KBM-7 (cell line): ENCODE results near the gene SERPINA5.

Experiments
- DNase-seq: peaks from one replicate; pipeline ENCODE4 v3.0.0-alpha.2; 2015
- in situ Hi-C: fragments of 300-500 bp; cut with MboI; formaldehyde crosslinking; loops from 2 replicates; pipeline ENCODE4 v1.14.3; 2020; ENCODE audit warnings: low sequenced_read_pairs, low pct_unique_long_range_greater_than_20kb, mixed read lengths

SERPINA5 gene, protein sequence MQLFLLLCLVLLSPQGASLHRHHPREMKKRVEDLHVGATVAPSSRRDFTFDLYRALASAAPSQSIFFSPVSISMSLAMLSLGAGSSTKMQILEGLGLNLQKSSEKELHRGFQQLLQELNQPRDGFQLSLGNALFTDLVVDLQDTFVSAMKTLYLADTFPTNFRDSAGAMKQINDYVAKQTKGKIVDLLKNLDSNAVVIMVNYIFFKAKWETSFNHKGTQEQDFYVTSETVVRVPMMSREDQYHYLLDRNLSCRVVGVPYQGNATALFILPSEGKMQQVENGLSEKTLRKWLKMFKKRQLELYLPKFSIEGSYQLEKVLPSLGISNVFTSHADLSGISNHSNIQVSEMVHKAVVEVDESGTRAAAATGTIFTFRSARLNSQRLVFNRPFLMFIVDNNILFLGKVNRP

DNA sequence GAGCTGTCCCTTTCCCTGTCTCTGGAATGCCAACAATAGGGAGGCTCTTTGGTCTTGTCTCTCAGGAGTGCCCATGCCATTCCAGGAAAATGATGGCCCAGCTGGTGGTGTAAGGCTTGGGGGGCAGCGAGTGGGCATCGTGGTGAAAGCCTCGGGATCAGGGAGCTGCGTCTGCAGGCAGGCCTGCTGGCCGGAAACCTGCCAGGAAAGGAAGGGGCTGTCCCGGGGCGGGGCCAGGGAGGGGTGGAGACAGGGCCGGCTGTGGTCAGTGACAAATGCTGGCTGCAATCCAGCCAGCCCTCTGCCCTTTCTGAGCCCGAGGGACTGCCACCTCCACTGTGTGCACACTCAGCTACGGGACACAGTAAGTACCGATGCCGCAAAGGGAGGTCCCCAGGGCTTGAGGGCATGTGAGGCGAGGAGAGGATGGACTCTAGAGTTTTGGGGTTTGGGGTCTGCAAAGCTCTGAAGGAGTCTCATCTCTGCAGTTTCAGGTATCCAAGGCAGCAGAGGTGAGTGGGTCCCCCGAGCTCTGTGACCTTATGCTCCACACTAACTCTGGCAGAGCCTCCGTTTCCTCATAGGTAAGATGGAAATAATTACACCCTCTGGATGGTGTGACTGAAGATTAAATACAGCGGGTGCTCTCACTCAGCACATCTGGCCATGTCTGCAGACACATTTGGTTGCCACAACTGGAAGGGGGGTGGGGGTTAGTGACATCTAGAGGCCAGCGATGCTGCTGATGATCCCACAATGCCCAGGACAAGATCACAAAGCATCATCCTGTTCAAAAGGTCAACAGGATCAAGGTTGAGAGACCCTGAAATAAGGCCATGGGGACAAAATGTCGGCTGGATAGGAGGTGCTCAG lies at the start of gene SERPINA5:
Gene SERPINA5, plus strand, starts transcription at position 300 of the 873 bp plus-strand sequence. CDS start 5,937 bp downstream, outside the sequence.
- no peak for DNase-seq
- in situ Hi-C loops = no loop called here

DNA sequence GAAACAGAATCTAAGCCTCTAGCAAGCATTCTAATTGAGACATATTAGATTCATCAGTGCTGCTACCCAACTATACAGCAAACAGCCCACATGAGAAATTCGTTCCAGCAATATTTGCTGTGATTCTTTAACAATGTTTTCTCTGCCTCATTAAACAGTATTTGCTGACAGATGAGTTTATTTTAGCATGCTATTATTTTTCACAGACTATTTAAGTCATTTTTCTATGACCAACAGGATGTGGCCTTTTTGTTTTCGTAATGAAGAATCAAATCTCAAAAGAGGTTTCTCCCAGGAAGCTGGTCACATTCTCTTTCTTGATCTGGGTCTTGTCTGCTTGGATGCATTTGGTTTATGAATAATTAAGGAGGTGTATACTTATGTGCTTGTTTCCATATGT lies 48.8 kb upstream of the SERPINA5 start:
- no peak for DNase-seq
- in situ Hi-C loops = no loop called here

DNA sequence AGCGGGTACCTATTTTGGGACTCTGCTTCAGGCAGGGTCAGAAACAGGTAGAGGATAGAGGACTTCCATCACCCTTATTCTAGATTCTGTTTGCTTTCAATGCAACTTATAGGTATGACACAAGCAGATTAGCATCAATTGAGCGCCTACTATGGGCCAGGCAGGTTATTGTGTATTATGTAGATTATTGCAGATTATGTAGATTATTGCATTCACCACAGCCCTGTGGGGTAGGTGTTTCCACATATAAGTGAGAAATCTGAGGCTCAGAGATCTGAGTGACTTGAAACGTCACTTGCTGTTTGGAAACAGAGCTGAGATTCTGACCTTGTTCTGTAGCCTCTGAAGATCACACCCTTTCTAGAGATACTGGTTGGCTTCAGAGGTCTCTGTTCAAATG lies 45.7 kb upstream of the SERPINA5 start:
- no peak for DNase-seq
- in situ Hi-C loops = no loop called here

DNA sequence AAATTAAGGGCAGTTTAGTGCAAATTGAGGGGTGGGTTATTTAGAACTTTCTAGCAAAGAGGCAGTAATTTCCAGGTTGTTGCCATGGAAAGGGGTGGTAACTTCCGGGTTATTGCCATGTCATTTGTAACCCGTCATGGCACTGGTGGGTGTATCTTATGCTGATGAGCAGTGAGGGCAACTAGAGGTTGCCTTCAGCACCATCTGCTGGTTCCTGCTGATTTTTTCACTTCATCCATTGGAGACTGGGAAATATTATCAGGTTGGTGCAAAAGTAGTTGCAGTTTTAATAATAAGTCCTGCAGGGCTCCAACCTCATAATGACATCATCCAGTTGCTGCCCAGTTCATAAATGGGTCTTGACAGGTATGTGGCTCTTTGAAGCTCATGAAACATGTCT lies 44.4 kb upstream of the SERPINA5 start:
- DNase-seq = peak; percentile 13
- in situ Hi-C loops = no loop called here

DNA sequence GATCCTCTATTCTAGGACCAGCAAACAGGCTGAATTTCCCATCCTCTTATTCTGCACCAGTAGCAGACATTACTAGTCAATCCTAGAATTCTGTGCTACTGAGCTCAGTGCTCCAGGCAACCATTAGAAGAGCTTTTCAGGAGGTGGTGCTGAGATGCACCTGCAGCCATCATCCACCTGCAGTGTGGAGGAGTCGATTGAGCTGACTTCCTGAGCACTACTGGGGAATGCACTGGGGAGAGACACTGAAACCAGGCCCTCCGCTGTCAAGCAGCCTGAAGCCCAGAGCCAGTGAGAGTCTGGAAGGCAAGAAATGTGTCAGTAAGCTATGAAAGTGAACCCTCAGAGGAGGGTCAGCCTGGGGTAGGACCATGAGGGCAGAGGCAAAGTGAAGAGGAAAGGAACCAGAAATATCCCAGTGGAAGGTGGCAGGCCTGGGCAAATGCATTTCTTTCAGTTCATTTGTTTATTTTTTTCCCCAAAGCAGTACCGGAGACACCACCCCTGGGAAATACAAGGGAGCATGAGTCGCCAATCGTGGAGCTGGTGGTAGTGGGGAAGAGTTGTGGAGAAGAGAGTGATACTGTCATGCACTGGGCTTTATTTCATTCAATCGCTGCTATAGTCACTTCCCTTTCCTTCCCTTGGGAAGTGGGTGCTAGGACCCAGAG lies 43.0 kb upstream of the SERPINA5 start:
- DNase-seq = no peak
- in situ Hi-C loops = no loop called here

DNA sequence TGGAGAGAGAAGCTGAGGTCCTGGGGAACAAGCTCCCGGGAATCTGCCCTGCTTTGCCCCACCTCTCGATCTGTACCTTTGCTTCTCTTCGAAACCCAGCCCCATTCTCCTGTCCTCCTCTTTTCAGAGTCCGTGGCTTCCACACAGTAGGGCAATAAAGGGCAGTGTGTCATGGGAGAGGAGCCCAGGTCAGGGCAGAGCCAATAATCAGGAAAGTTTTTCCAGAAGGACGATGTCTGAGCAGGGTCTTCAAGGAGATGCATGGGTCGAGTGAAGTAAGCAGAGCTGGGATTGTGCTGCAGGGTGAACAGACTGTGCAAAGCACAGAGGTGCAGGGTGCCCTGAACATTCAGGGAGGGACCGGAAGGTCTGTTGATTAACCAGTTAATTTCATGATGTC lies 42.0 kb upstream of the SERPINA5 start:
- DNase-seq = no peak
- in situ Hi-C loops = no loop called here

DNA sequence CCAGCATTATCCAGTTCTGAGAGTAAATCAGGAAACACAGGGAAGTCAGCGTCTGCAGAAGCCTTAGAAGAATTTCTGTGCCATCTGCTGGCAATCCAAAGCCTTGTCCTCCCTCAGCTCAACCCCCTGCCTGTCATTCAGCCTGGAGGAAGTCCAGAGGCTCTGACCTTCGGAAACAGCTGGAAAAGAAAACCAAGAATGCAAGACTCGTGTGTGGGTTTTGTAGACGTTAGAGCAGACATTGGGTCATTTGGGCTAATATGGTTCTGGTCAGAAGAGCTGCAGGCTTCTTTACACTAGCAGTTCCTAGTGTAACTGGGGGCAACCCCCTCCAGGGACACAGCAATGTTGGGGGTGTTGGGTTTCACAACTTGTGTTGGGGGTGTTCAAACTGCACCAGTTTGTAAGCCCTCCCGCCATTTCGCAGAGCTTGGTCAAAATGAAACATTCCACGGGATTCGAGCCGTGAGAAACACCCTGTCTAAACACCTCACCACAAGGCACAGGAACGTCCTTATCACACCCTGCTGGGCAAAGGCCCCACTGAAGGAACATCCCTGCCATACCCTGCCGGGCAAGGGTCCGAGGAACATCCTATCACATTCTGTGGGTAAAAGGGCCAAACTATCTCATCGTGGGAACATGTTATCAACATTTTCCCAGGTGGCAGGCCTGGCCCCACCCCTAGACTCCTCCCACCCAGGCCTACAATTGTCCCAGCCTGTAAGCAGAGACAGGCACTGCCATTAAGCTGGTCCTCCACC lies 41.0 kb upstream of the SERPINA5 start:
- no peak for DNase-seq

DNA sequence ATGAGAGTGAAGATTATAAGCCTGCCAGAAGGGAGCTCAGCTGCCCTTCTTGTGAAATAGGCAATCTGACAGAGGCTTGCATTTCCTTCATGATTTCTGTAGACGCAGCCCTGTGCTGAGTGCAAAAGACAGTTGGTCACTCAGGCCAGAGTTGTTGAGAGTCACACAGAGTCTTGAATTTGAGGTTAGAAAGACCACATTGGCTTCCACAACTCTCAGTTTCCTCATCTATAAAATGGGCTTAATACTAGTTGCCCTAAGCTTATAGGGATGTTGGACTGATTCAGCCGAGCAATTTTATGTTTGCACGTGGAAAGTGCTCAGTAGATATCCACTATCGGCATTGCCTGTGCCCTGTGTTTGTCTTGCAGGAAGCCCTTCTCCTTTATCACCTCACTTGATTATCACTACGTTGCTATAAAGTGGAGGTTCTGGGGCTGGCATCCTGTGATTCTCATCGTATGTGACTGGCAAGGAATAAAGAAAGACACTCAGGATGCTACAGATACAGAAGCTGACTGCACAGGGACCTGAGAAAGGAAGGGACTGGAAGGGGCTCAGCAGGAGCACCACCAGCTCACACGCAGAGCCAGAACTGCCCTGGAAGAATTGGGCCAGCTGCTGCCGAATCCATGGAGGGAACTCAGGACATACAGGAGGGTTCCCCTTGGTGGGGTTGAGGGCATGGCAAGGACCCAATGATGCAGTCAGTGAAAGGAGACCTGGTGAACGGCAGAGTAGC lies 39.8 kb upstream of the SERPINA5 start:
- in situ Hi-C loops = no loop called here
- DNase-seq = no peak

More for the DNA sequence above, 41.0 kb upstream of the SERPINA5 start:
- in situ Hi-C loops = no loop called here

DNA sequence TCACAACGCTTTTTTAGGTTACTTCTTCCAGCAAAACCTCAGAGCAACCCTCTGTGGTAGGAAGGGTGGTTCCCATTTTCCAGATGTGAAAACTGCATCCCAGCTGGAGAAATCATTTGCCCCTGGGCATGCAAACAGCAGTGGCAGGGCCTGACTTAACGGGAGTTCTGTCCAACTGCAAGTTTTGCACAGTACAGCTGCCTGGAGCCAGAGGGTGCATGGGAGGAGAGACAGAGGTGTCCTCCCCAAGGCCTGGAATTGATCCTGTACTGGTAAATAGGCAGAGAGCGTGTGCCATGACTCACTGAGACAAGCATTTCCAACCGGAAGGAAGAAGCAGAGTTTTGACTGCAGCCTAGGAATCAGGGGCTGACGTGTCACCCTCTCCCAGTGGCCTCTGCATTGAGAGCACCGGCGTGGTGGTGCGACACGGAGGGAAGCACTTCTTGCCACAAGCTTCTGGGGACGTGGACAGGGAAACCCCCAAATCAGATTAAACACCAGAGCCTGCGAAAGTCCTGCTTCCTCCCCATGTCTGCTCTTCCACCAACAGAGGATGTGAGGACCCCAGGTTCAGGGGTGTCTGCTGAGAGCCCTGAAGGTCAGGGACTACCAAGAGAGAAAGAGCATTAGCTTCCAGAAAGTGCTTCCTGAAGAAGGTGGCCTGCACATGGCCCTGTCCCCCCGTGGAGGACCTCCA lies 39.0 kb upstream of the SERPINA5 start:
- in situ Hi-C loops = no loop called here
- no peak for DNase-seq

DNA sequence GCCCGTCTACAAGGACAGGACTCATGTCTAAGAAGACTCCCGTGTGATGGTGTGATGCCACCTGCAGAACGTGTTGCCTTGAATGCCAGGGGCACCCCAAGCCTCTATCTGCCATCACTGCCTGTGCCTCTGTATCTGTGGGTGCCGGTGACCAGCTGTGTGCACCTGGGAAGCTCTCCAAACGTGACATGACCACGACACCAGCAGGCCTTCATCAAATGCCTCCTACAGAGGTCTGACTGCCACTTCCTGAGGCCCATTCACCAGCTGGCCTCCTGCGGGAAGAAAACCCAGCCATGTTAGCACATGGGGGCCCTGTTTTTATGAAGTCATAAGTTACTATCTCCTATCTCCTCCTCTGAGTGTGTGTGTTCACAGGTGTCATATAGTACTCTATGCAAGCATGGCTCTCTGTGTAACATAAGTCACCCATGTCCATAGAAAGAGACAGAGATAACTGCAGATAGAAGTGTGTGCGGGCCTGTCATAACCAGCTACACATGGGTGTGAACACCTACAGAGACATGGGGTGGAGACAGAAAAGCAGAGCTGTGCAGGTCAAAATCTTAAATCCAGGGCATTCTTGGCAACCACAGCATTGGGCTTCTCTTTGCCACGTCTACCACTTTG lies 38.3 kb upstream of the SERPINA5 start:
- DNase-seq = no peak
- in situ Hi-C loops = no loop called here

DNA sequence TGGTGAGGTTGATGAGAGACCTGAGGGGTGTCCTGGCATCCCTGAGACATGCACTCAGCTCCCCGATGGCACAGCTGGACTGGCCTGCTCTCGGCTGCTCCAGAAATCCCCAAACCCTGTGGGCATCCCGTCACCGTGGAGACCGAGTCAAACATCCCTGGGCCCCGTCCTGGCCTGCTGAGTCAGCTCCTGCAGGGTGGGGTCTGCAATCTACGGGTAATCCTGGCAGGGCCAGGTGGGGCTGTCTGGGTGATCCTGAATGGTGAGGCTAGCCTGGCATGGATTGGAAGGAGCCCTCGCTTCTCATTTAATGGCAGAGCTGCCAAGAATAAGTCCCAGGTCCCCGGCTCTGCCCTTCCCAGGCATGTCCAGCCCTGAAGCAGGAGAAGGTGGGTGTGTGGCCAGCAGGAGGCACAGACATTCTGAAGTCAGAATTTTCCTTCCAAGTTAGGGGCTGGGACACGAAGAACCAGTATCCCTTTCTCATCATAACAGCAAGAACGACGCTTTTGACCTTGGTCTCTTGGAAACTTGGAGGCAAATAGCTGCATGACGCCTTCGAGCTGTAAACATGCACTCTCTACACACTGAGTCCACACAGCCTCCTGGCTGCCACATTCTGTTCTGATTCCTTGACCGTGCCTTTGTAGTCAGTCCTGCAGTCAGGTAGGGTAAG lies 37.6 kb upstream of the SERPINA5 start:
- in situ Hi-C loops = no loop called here

DNA sequence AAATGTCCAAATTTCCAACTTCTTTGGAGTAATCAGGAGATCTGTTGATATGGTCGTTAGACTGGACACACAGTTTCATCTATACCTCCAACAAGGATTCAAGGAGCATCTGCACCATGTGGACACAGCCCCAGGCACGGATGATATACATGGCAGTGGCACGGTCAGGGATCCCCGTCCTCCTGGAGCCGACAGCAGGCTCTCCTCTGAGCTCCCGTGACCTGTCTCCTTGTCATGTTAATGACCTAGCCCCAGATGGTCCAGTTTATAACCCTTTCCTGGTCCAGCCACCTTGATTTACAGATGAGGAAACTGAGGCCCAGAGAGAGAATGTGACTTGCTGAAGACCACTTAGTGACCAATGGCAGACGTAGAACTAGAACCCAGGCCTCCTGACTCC lies 36.5 kb upstream of the SERPINA5 start:
- no peak for DNase-seq
- in situ Hi-C loops = no loop called here

More for the DNA sequence above, 37.6 kb upstream of the SERPINA5 start:
- DNase-seq = no peak

DNA sequence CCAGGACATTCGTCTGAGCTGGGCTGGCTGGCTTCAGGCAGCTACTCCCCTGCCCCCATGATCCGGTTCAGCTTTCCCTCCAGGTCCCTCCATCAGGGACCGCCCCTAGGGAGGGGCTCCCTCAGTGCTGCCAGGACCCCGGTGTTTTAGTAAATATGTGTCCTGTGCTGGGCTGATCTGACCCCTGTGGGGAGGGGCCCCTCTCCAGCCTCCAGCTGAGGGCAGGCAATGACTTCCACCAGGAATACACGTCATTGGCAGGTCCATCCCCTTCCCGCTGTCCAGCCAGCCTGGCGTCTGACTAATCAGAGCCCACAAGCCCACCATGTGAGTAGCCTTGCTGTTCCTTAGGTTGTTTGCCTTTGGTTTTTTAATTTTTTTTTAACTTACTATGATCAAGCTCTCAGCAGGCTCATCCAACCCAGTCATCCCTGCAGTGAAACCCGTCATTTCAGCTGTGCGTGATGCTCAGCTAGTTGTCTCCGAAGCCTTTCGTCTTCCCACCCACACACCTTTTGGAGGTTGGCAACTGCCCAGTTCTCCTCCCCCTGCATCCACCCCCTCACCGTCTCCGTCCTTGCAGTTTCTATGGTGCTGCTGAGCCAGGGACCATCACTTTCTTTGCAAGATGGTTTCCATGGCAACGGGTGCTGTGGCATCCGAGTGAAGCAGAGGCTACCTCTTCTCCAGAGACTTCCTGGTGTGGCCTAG lies 35.9 kb upstream of the SERPINA5 start:
- no peak for DNase-seq
- in situ Hi-C loops = no loop called here

DNA sequence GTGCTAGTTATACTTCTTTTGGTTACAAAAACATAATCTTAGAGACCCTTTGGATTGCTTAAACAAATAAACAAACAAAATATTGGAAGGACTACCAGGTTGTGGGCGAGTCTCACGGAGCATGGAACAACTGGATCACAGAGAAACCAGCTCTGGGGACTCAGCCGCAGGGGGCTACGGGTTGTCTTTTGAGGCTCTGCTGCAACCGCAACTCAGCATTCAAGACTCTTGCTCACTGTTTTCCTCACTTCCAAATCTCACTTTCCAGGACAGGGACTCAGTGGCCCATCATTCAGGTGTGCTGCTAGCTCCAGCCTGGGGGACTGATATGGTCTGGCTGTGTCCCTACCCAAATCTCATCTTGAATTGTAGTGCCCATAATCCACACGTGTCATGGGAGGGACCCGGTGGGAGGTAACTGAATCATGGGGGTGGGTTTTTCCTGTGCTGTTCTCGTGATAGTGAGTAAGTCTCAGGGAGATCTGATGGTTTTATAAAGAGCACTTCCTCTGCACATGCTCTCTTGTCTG lies 34.0 kb upstream of the SERPINA5 start:
- in situ Hi-C loops = no loop called here
- DNase-seq = no peak

DNA sequence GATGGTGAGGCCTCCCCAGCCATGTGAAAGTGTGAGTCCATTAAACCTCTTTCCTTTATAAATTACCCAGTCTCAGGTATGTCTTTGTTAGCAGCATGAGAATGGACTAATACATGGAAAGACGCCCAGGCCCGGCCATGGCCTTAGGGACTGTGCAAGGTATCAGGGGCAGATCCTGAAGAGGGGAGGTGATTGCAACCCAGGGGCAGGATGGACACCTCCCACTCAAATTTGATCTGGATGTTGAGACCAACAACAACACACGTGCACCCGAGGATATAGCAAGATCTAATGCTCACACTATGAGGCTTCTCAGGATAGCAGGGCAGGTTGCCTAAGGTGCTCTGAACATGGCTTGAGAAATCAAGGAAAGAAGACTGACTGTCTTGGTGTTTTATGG lies 33.5 kb upstream of the SERPINA5 start:
- in situ Hi-C loops = no loop called here
- no peak for DNase-seq
